ENCODE measurements around the gene RASAL3.

DNA sequence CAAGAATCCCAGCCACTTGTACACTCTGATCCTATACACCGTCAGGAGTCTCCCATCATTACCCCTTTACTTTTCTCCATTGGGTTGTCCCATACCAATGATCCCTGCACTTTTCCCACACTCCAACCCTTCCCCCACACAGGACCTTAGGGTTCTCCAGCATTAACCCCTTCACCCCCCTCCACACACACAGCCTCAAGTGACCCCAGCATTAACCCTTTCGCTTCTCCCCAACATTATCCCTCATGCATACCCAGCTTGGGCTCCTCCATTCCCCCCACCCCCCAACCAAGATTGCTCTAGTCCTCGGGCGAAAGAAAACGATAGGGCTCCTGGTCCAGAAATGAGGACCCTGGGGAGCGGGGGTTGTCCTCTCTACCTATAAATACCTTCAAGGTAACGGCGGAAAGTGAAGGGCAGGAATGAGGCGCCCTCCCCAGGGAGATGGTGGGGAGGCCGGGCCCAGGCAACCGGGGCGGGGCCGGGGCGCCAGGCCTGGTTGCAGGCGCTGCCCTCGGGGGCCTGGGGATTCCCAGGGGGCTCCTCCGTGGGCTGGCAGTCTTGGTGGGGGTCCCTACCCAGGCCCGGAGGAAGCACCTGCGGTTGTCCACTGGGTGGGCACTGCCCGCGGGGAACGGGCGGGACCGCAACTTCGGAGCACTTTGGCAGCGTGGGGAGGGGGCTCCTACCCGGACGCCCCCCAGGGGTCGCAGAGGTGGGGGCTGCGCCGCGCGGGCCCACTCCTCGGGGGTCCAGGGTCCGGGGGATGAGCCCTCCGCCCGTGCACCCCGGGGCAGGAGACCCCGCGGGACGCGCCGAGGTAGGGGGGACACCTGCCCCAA is 15.3 kb downstream of the RASAL3 start:
- TF ChIP-seq, protein P1, sequence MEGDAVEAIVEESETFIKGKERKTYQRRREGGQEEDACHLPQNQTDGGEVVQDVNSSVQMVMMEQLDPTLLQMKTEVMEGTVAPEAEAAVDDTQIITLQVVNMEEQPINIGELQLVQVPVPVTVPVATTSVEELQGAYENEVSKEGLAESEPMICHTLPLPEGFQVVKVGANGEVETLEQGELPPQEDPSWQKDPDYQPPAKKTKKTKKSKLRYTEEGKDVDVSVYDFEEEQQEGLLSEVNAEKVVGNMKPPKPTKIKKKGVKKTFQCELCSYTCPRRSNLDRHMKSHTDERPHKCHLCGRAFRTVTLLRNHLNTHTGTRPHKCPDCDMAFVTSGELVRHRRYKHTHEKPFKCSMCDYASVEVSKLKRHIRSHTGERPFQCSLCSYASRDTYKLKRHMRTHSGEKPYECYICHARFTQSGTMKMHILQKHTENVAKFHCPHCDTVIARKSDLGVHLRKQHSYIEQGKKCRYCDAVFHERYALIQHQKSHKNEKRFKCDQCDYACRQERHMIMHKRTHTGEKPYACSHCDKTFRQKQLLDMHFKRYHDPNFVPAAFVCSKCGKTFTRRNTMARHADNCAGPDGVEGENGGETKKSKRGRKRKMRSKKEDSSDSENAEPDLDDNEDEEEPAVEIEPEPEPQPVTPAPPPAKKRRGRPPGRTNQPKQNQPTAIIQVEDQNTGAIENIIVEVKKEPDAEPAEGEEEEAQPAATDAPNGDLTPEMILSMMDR (IDR thresholded peaks at IDR 0.05) = no peak
- TF ChIP-seq, protein P2, sequence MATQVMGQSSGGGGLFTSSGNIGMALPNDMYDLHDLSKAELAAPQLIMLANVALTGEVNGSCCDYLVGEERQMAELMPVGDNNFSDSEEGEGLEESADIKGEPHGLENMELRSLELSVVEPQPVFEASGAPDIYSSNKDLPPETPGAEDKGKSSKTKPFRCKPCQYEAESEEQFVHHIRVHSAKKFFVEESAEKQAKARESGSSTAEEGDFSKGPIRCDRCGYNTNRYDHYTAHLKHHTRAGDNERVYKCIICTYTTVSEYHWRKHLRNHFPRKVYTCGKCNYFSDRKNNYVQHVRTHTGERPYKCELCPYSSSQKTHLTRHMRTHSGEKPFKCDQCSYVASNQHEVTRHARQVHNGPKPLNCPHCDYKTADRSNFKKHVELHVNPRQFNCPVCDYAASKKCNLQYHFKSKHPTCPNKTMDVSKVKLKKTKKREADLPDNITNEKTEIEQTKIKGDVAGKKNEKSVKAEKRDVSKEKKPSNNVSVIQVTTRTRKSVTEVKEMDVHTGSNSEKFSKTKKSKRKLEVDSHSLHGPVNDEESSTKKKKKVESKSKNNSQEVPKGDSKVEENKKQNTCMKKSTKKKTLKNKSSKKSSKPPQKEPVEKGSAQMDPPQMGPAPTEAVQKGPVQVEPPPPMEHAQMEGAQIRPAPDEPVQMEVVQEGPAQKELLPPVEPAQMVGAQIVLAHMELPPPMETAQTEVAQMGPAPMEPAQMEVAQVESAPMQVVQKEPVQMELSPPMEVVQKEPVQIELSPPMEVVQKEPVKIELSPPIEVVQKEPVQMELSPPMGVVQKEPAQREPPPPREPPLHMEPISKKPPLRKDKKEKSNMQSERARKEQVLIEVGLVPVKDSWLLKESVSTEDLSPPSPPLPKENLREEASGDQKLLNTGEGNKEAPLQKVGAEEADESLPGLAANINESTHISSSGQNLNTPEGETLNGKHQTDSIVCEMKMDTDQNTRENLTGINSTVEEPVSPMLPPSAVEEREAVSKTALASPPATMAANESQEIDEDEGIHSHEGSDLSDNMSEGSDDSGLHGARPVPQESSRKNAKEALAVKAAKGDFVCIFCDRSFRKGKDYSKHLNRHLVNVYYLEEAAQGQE (IDR thresholded peaks at IDR 0.05; ENCODE audit: insufficient read depth in 1 of 2, low read depth in 2 of 2, low read length in 1 of 2) = no peak

Measured in Panc1 (cell line).